Activated CD4-positive, alpha-beta T cell treated with anti-CD3 and anti-CD28 coated beads, Interleukin-2, amount 50 U/mL, for 4 hours (primary cell): ENCODE measurements around the gene GPR6.

Source experiments
- DNase-seq, 2 experiments: peaks; one replicate each; pipeline ENCODE4 v3.0.0-alpha.2; 2020

The GPR6 gene

GRCh38 chr6:110002676-110003075 lies 24.6 kb downstream of the GPR6 start:
- DNase-seq: no peak

GRCh38 chr6:110013386-110013785 lies 35.3 kb downstream of the GPR6 start:
- no peak for DNase-seq

GRCh38 chr6:110015206-110015605 lies 37.1 kb downstream of the GPR6 start:
- DNase-seq: no peak

GRCh38 chr6:110017306-110017705 lies 39.2 kb downstream of the GPR6 start:
- no peak for DNase-seq

- DNase-seq: no peak
These were observed 39.8 kb downstream of the GPR6 start for GRCh38 chr6:110017946-110018345.

- DNase-seq: no peak
These were observed 40.4 kb downstream of the GPR6 start for GRCh38 chr6:110018486-110018885.

GRCh38 chr6:110020888-110021287 lies 42.8 kb downstream of the GPR6 start:
- no peak for DNase-seq

GRCh38 chr6:110029144-110029543 lies 51.0 kb downstream of the GPR6 start:
- DNase-seq: no peak
